Vagina (tissue), 2 donors: Measurements from ENCODE around the gene KIF16B. TPM values are rescaled to one million over a fixed set of nuclear protein-coding genes. Genes with fewer than 3 reads are reported as not detected.
A peak's percentile ranks its signal among the peaks of the same experiment; 100 is the strongest.

ENCODE experiments used
- DNase-seq, 2 donors: peaks; one replicate each; pipeline ENCODE4 v3.0.0-alpha.2; 2017; ENCODE audit errors: extremely low spot score in 2 of 2
- H3K27ac ChIP-seq: fragments of 200-600 bp; sonication (generic); one replicate; pipeline ENCODE4 v1.5.1; 2019
- H3K27me3 ChIP-seq: fragments of 200-600 bp; sonication (generic); one replicate; pipeline ENCODE4 v1.5.1; 2019
- H3K36me3 ChIP-seq, 2 donors: fragments of 200-600 bp; sonication (generic); one replicate each; pipeline ENCODE4 v1.5.1; 2017 to 2019
- H3K4me1 ChIP-seq: fragments of 200-600 bp; sonication (generic); one replicate; pipeline ENCODE4 v1.5.1; 2019
- H3K4me3 ChIP-seq, 2 donors: fragments of 200-600 bp; sonication (generic); 1 replicate in 1 of 2; 2 replicates in 1 of 2; pipeline ENCODE4 v1.5.1; 2016 to 2019
- H3K9me3 ChIP-seq: fragments of 200-600 bp; sonication (generic); one replicate; pipeline ENCODE4 v1.5.1; 2019
- CTCF ChIP-seq, 3 experiments: fragments of 450-650 bp in 2 of 3; fragments of 200-600 bp in 1 of 3; sonication (generic) in 1 of 3; IDR thresholded peaks; one replicate each; pipeline ENCODE4 v1.5.1; 2017 to 2019; ENCODE audit warnings: antibody characterized with exemption in 3 of 3, mild to moderate bottlenecking in 2 of 3, moderate library complexity in 2 of 3
- POLR2A ChIP-seq, 2 donors: fragments of 450-650 bp; IDR thresholded peaks; one replicate each; pipeline ENCODE4 v1.6.1; 2017; ENCODE audit warnings: antibody characterized with exemption in 2 of 2, mild to moderate bottlenecking in 2 of 2, moderate library complexity in 2 of 2
- POLR2AphosphoS5 ChIP-seq, 2 donors: sonication (generic); formaldehyde crosslinking; IDR thresholded peaks; one replicate each; pipeline ENCODE4 v1.9.0; 2017; ENCODE audit warnings: antibody characterized with exemption in 2 of 2, mild to moderate bottlenecking in 2 of 2, low read depth in 1 of 2; ENCODE audit not compliant: insufficient read depth in 1 of 2
- intact Hi-C: fragments of 100-400 bp; cut with DNase I; formaldehyde crosslinking; loops from one replicate; pipeline ENCODE4 v1.15.1; 2023
- total RNA-seq: library from RNA; depleted of rRNA; stranded (reverse); fragments of >200 nt; gene quantifications from one replicate; pipeline ENCODE4 v1.2.3, GENCODE V29; 2016

The KIF16B gene
- total RNA-seq, 1 donor from 2014 or later = 27.7 TPM

- DNase-seq = no peak
- H3K36me3 ChIP-seq = no peaks in the 10 kb centered on the region
- TF ChIP-seq CTCF (IDR thresholded peaks at IDR 0.05) (no peak), POLR2AphosphoS5 (IDR thresholded peaks at IDR 0.05; ENCODE audit: insufficient read depth in 1 of 2, low read depth in 1 of 2) (no peak), POLR2A (IDR thresholded peaks at IDR 0.05) (no peak)
- H3K9me3 ChIP-seq = no peaks in the 10 kb centered on the region
- H3K4me3 ChIP-seq = no peak overlapping the region
- H3K27me3 ChIP-seq = no peaks in the 10 kb centered on the region
- intact Hi-C loops = no loop called here
- H3K27ac ChIP-seq = no peak overlapping the region
- H3K4me1 ChIP-seq = no peaks in the 10 kb centered on the region
Observed at GRCh38 chr20:16437387-16437996, 135.8 kb downstream of the KIF16B start.

GRCh38 chr20:16434062-16434664 is 139.1 kb downstream of the KIF16B start:
- Histone ChIP-seq H3K27me3 (no peaks in the 10 kb centered on the region), H3K36me3 (no peaks in the 10 kb centered on the region), H3K9me3 (no peaks in the 10 kb centered on the region), H3K4me1 (no peaks in the 10 kb centered on the region), H3K27ac (no peak overlapping the region), H3K4me3 (no peak overlapping the region)
- DNase-seq = no peak
- intact Hi-C loops = no loop called here
- TF ChIP-seq POLR2A (IDR thresholded peaks at IDR 0.05) (no peak), CTCF (IDR thresholded peaks at IDR 0.05) (peak in 1 of 3 experiments; percentile 14), POLR2AphosphoS5 (IDR thresholded peaks at IDR 0.05; ENCODE audit: insufficient read depth in 1 of 2, low read depth in 1 of 2) (no peak)

GRCh38 chr20:16433293-16433580 is 140.0 kb downstream of the KIF16B start:
- TF ChIP-seq CTCF (IDR thresholded peaks at IDR 0.05) (no peak), POLR2AphosphoS5 (IDR thresholded peaks at IDR 0.05; ENCODE audit: insufficient read depth in 1 of 2, low read depth in 1 of 2) (no peak), POLR2A (IDR thresholded peaks at IDR 0.05) (no peak)
- peaks cover 0 to 8% of the 10 kb centered on the region in 2 donors for H3K36me3 ChIP-seq
- H3K4me3 ChIP-seq = no peak overlapping the region
- H3K27me3 ChIP-seq = no peaks in the 10 kb centered on the region
- H3K9me3 ChIP-seq = no peaks in the 10 kb centered on the region
- intact Hi-C loops = no loop called here
- DNase-seq = no peak
- no peaks in the 10 kb centered on the region for H3K4me1 ChIP-seq
- no peak overlapping the region for H3K27ac ChIP-seq

GRCh38 chr20:16432466-16433292 is 140.6 kb downstream of the KIF16B start:
- H3K27me3 ChIP-seq = no peaks in the 10 kb centered on the region
- no peak overlapping the region for H3K4me3 ChIP-seq
- TF ChIP-seq POLR2AphosphoS5 (IDR thresholded peaks at IDR 0.05; ENCODE audit: insufficient read depth in 1 of 2, low read depth in 1 of 2) = no peak
- no peak for TF ChIP-seq POLR2A (IDR thresholded peaks at IDR 0.05)
- no peak for TF ChIP-seq CTCF (IDR thresholded peaks at IDR 0.05)
- DNase-seq = no peak
- H3K36me3 ChIP-seq = peaks cover 0 to 13% of the 10 kb centered on the region in 2 donors
- H3K27ac ChIP-seq = no peak overlapping the region
- no peaks in the 10 kb centered on the region for H3K4me1 ChIP-seq
- no peaks in the 10 kb centered on the region for H3K9me3 ChIP-seq
- intact Hi-C loops = no loop called here

GRCh38 chr20:16428112-16428511 is 145.1 kb downstream of the KIF16B start:
- no peaks in the 10 kb centered on the region for H3K9me3 ChIP-seq
- H3K27me3 ChIP-seq = no peaks in the 10 kb centered on the region
- TF ChIP-seq POLR2A (IDR thresholded peaks at IDR 0.05) (no peak), CTCF (IDR thresholded peaks at IDR 0.05) (no peak), POLR2AphosphoS5 (IDR thresholded peaks at IDR 0.05; ENCODE audit: insufficient read depth in 1 of 2, low read depth in 1 of 2) (no peak)
- peaks cover 0 to 53% of the 10 kb centered on the region in 2 donors for H3K36me3 ChIP-seq
- no peak for DNase-seq
- H3K4me1 ChIP-seq = no peaks in the 10 kb centered on the region
- intact Hi-C loops = no loop called here
- no peak overlapping the region for H3K27ac ChIP-seq
- no peak overlapping the region for H3K4me3 ChIP-seq
